OCI-LY1 (cell line): Measurements from ENCODE around the gene ZDHHC14.

ENCODE experiments used
- H2AFZ ChIP-seq: fragments of 200-600 bp; sonication (generic), shearing (Covaris generic); 2 replicates; pipeline ENCODE4 v1.6.0; 2014; ENCODE audit warnings: antibody characterized with exemption, mild to moderate bottlenecking, low read length
- H3F3A ChIP-seq: fragments of 200-600 bp; sonication (generic), shearing (Covaris generic); 2 replicates; pipeline ENCODE4 v1.6.0; 2014; ENCODE audit warnings: mild to moderate bottlenecking, antibody characterized with exemption, low read length, moderate library complexity; ENCODE audit not compliant: insufficient read depth
- H3K27ac ChIP-seq: fragments of 200-600 bp; sonication (generic); 2 replicates; pipeline ENCODE4 v1.5.1; 2014; ENCODE audit warnings: low read length, mixed run types, mild to moderate bottlenecking, low read depth; ENCODE audit not compliant: poor library complexity, severe bottlenecking
- H3K27me3 ChIP-seq: fragments of 200-600 bp; sonication (generic); 2 replicates; pipeline ENCODE4 v1.6.0; 2014; ENCODE audit warnings: antibody characterized with exemption, mild to moderate bottlenecking, low read length, moderate library complexity; ENCODE audit not compliant: insufficient read depth
- H3K36me3 ChIP-seq: fragments of 200-600 bp; sonication (generic); 2 replicates; pipeline ENCODE4 v1.6.1; 2014; ENCODE audit warnings: mild to moderate bottlenecking, antibody characterized with exemption, low read length, moderate library complexity, mixed read lengths; ENCODE audit not compliant: insufficient read depth
- H3K4me1 ChIP-seq: fragments of 200-600 bp; sonication (generic); 2 replicates; pipeline ENCODE4 v1.5.1; 2014; ENCODE audit warnings: mild to moderate bottlenecking, low read length, moderate library complexity; ENCODE audit not compliant: insufficient read depth, severe bottlenecking
- H3K4me2 ChIP-seq: fragments of 200-600 bp; sonication (generic), shearing (Covaris generic); 2 replicates; pipeline ENCODE4 v1.6.1; 2014; ENCODE audit warnings: low read length
- H3K4me3 ChIP-seq: fragments of 200-600 bp; sonication (generic); 2 replicates; pipeline ENCODE4 v1.5.1; 2014; ENCODE audit warnings: low read length, low read depth, mild to moderate bottlenecking, mixed read lengths; ENCODE audit not compliant: poor library complexity, severe bottlenecking
- H3K79me2 ChIP-seq: fragments of 200-600 bp; shearing (Covaris generic); 2 replicates; pipeline ENCODE4 v1.6.1; 2016; ENCODE audit warnings: mixed run types, low read length, mixed read lengths; ENCODE audit not compliant: insufficient read depth
- H3K9ac ChIP-seq: fragments of 200-600 bp; sonication (generic), shearing (Covaris generic); 2 replicates; pipeline ENCODE4 v1.6.1; 2014; ENCODE audit warnings: mild to moderate bottlenecking, low read length, mixed read lengths
- H3K9me2 ChIP-seq: fragments of 200-600 bp; sonication (generic), shearing (Covaris generic); 2 replicates; pipeline ENCODE4 v1.6.1; 2014; ENCODE audit warnings: low read depth, mild to moderate bottlenecking, low read length, mixed read lengths
- H3K9me3 ChIP-seq: fragments of 200-600 bp; shearing (Covaris generic); 2 replicates; pipeline ENCODE4 v1.6.1; 2014; ENCODE audit warnings: low read length, mixed read lengths
- H4K20me1 ChIP-seq: fragments of 200-600 bp; sonication (generic), shearing (Covaris generic); 2 replicates; pipeline ENCODE4 v1.6.0; 2016; ENCODE audit warnings: mild to moderate bottlenecking, low read length; ENCODE audit not compliant: insufficient read depth
- EZH2 ChIP-seq: fragments of 200-600 bp; sonication (generic), shearing (Covaris generic); IDR thresholded peaks from 2 replicates; pipeline ENCODE4 v1.8.0; 2017; ENCODE audit warnings: borderline replicate concordance, mixed run types, mild to moderate bottlenecking, antibody characterized with exemption, low read length, moderate library complexity, mixed read lengths
- TF ChIP-seq, protein P1 (sequence below): fragments of 200-600 bp; sonication (generic), shearing (Covaris generic); IDR thresholded peaks from 2 replicates; pipeline ENCODE4 v1.5.1; 2017; ENCODE audit warnings: mild to moderate bottlenecking, antibody characterized with exemption, low read length, moderate library complexity, mixed read lengths

ZDHHC14 gene

DNA sequence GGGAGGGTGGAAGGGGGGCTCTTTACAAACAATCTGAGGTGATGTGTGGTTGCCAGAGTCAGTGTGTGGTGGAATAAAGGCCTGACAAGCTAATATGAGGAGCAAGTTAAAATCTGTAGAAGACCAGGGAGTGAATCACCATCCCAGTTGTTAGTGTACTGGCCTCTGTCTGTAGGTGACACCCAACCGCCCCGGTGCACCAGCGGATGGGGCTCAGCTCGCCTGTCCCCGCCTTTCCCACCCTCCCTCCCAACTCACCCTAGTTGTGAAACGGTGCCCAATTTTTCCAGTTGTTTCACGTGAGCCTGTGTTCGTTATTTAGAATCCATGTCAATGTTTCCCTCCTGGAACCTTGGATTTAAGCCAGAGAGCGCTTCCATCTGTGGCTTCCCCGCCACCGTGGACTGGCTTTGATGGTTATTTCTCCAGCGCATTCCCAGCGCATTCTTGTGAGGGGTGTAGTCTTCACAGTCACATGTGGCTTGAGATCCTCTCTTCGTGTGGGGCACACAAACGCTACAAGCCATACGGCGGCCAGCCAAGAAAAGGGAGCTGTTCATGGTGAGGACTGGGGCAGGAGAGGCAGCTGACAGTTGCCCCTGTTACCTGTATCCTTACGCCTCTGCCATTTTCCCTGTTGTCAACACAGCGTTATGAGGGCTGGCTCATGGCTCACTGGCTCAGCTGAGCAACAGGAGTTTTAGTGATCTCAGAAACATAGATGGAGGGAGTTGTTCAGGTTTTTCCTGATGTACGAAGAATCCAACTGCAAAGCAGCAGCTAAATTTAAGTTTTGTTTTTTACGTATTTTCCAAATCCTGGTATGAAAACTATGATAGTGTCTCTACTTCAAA is 137.6 kb downstream of the ZDHHC14 start:
- no peaks in the 10 kb centered on the region for H3F3A ChIP-seq
- H3K36me3 ChIP-seq = no peaks in the 10 kb centered on the region
- H4K20me1 ChIP-seq = no peaks in the 10 kb centered on the region
- TF ChIP-seq EZH2 = no peak
- TF ChIP-seq, protein P1, sequence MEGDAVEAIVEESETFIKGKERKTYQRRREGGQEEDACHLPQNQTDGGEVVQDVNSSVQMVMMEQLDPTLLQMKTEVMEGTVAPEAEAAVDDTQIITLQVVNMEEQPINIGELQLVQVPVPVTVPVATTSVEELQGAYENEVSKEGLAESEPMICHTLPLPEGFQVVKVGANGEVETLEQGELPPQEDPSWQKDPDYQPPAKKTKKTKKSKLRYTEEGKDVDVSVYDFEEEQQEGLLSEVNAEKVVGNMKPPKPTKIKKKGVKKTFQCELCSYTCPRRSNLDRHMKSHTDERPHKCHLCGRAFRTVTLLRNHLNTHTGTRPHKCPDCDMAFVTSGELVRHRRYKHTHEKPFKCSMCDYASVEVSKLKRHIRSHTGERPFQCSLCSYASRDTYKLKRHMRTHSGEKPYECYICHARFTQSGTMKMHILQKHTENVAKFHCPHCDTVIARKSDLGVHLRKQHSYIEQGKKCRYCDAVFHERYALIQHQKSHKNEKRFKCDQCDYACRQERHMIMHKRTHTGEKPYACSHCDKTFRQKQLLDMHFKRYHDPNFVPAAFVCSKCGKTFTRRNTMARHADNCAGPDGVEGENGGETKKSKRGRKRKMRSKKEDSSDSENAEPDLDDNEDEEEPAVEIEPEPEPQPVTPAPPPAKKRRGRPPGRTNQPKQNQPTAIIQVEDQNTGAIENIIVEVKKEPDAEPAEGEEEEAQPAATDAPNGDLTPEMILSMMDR = no peak
- H3K9me2 ChIP-seq = no peaks in the 10 kb centered on the region
- H3K27me3 ChIP-seq = no peaks in the 10 kb centered on the region
- H2AFZ ChIP-seq = no peak overlapping the region
- H3K9ac ChIP-seq = no peak overlapping the region
- no peaks in the 10 kb centered on the region for H3K9me3 ChIP-seq
- H3K4me3 ChIP-seq = no peak overlapping the region
- H3K4me1 ChIP-seq = no peaks in the 10 kb centered on the region
- H3K27ac ChIP-seq = no peak overlapping the region
- no peak overlapping the region for H3K4me2 ChIP-seq
- H3K79me2 ChIP-seq = no peaks in the 10 kb centered on the region

DNA sequence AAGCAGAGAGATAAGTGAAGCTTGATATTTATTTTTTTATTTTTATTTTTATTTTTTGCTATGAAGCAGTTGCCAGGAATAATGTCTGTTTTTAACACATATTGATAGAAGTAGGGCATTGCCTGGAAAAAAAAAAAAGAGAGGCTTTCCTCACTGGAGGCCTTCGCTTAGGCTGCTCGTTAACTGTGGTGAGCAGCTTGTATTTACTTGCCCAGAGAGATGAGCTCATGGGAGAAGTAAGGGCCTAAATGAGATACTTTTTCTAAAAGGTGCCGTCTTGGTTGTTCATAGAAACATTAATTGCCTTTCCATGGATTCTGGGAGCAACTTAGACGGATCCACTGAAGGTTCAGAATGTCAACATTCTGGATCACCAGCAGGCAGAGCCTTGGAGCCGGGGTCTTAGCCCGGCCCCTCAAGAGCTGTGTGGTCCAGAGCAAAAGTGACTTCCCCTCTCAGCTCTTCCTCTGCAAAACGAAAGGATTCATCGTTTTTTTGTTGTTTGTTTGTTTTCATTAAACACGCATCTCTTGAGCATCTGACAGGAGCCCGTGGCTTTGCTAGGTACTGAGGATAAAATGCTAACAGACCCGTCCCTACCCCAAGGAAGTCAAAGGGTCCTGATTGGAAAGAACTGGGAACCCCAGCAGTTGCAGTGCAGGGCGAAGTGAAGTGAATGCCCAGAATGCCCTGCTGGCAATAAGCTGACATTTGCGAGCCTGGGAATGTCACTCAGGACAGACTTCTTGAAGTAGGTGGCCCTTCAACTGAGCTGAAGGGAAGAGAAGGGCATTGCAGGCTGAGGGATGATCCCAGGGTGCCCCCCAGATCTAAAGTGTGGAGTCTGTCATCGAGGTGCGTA is 138.5 kb downstream of the ZDHHC14 start:
- H3K4me2 ChIP-seq = no peak overlapping the region

DNA sequence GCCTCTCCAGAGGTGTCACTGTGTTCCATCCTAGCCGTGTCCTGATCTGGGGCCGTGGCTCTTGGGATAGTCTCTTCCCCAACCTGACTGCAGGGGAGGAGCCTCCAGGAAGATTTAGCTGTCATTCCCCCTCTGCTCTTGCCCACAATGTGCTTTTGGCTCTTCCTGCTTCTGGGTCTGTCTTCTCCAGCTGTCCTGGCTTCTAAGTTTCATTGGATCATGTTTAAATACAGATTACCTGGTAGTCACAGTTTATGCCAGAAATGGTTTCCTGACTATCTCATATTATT is 139.1 kb downstream of the ZDHHC14 start:
- Histone ChIP-seq H3K9me3 (no peaks in the 10 kb centered on the region), H3K27ac (no peak overlapping the region), H4K20me1 (no peaks in the 10 kb centered on the region), H3K4me2 (no peak overlapping the region), H3K4me3 (no peak overlapping the region), H3K9ac (no peak overlapping the region), H3F3A (no peaks in the 10 kb centered on the region), H3K79me2 (no peaks in the 10 kb centered on the region), H3K4me1 (no peaks in the 10 kb centered on the region), H3K27me3 (no peaks in the 10 kb centered on the region), H3K9me2 (no peaks in the 10 kb centered on the region), H3K36me3 (no peaks in the 10 kb centered on the region), H2AFZ (no peak overlapping the region)
- no peak for TF ChIP-seq EZH2
- TF ChIP-seq, protein P1 = no peak

More for the DNA sequence above, 138.5 kb downstream of the ZDHHC14 start:
- H3K9ac ChIP-seq = no peak overlapping the region
- no peaks in the 10 kb centered on the region for H3K4me1 ChIP-seq
- TF ChIP-seq, protein P1 = no peak
- no peak for TF ChIP-seq EZH2
- H3K27ac ChIP-seq = no peak overlapping the region
- H3K79me2 ChIP-seq = no peaks in the 10 kb centered on the region
- no peaks in the 10 kb centered on the region for H4K20me1 ChIP-seq
- H3K4me3 ChIP-seq = no peak overlapping the region
- no peaks in the 10 kb centered on the region for H3K27me3 ChIP-seq
- H3F3A ChIP-seq = no peaks in the 10 kb centered on the region
- no peaks in the 10 kb centered on the region for H3K9me2 ChIP-seq
- no peaks in the 10 kb centered on the region for H3K9me3 ChIP-seq
- no peak overlapping the region for H2AFZ ChIP-seq
- H3K36me3 ChIP-seq = no peaks in the 10 kb centered on the region
